Measurements from ENCODE around the gene MPDZ. TPM values are rescaled to one million over a fixed set of nuclear protein-coding genes. Genes with fewer than 3 reads are reported as not detected.

Gene MPDZ
- total RNA-seq, 1 donor from 2014 or later, result not detected

- intact Hi-C loops (cut with micrococcal nuclease), result no loop called here
These were observed 92.7 kb downstream of the MPDZ start for GRCh38 chr9:13186774-13187173.

GRCh38 chr9:13186091-13186490, 93.4 kb downstream of the MPDZ start:
- intact Hi-C loops (cut with micrococcal nuclease), result no loop called here

GRCh38 chr9:13181652-13182051, 97.8 kb downstream of the MPDZ start:
- intact Hi-C loops (cut with micrococcal nuclease), result no loop called here

GRCh38 chr9:13179257-13179656, 100.2 kb downstream of the MPDZ start:
- intact Hi-C loops (cut with micrococcal nuclease), result no loop called here

- intact Hi-C loops (cut with micrococcal nuclease), result no loop called here
These were observed 103.8 kb downstream of the MPDZ start for GRCh38 chr9:13175732-13176131.

GRCh38 chr9:13174906-13175639, 104.4 kb downstream of the MPDZ start:
- intact Hi-C loops (cut with micrococcal nuclease), result no loop called here

GRCh38 chr9:13173553-13173952, 105.9 kb downstream of the MPDZ start:
- intact Hi-C loops (cut with micrococcal nuclease), result no loop called here

- intact Hi-C loops (cut with micrococcal nuclease), result no loop called here
These were observed 108.2 kb downstream of the MPDZ start for GRCh38 chr9:13171261-13171660.

GRCh38 chr9:13166996-13167395, 112.5 kb downstream of the MPDZ start:
- intact Hi-C loops (cut with micrococcal nuclease), result no loop called here

- intact Hi-C loops (cut with micrococcal nuclease), result no loop called here
These were observed 113.5 kb downstream of the MPDZ start for GRCh38 chr9:13165956-13166355.

GRCh38 chr9:13165236-13165945, 114.1 kb downstream of the MPDZ start:
- intact Hi-C loops (cut with micrococcal nuclease), result no loop called here

GRCh38 chr9:13163946-13164345, 115.5 kb downstream of the MPDZ start:
- intact Hi-C loops (cut with micrococcal nuclease), result no loop called here

- intact Hi-C loops (cut with micrococcal nuclease), result no loop called here
These were observed 116.2 kb downstream of the MPDZ start for GRCh38 chr9:13163287-13163686.

GRCh38 chr9:13160051-13160450, 119.4 kb downstream of the MPDZ start:
- intact Hi-C loops (cut with micrococcal nuclease), result no loop called here

- intact Hi-C loops (cut with micrococcal nuclease), result no loop called here
These were observed 120.5 kb downstream of the MPDZ start for GRCh38 chr9:13158986-13159385.

- intact Hi-C loops (cut with micrococcal nuclease), result no loop called here
These were observed 128.0 kb downstream of the MPDZ start for GRCh38 chr9:13151489-13151888.

GRCh38 chr9:13149454-13149853, 130.0 kb downstream of the MPDZ start:
- intact Hi-C loops (cut with micrococcal nuclease), result no loop called here

GRCh38 chr9:13146840-13147239, 132.7 kb downstream of the MPDZ start:
- intact Hi-C loops (cut with micrococcal nuclease), result no loop called here

GRCh38 chr9:13145340-13145739, 134.2 kb downstream of the MPDZ start:
- intact Hi-C loops (cut with micrococcal nuclease), result no loop called here

GRCh38 chr9:13144166-13144775, 135.2 kb downstream of the MPDZ start:
- intact Hi-C loops (cut with micrococcal nuclease), result no loop called here

- intact Hi-C loops (cut with micrococcal nuclease), result no loop called here
These were observed 136.2 kb downstream of the MPDZ start for GRCh38 chr9:13143281-13143680.

- intact Hi-C loops (cut with micrococcal nuclease), result no loop called here
These were observed 136.7 kb downstream of the MPDZ start for GRCh38 chr9:13142776-13143175.

GRCh38 chr9:13141629-13142028, 137.9 kb downstream of the MPDZ start:
- intact Hi-C loops (cut with micrococcal nuclease), result no loop called here
